ENCODE data around the gene NCEH1.

Gene NCEH1

GRCh38 chr3:172600644-172601065 lies 110.2 kb downstream of the NCEH1 start:
- Histone ChIP-seq H3K9me3 (ENCODE audit: insufficient read depth, low read depth, low read length) (no peaks in the 10 kb centered on the region), H3K4me3 (ENCODE audit: low read depth, low read length) (no peak overlapping the region), H3K14ac (ENCODE audit: low read length) (no peak overlapping the region), H2BK12ac (ENCODE audit: low read length) (no peak overlapping the region), H3K18ac (ENCODE audit: low read length) (no peak overlapping the region), H4K12ac (ENCODE audit: low read depth, low read length) (no peak overlapping the region), H2AFZ (ENCODE audit: insufficient read depth, low read length, poor library complexity) (no peak overlapping the region), H3K79me1 (ENCODE audit: low read length) (no peaks in the 10 kb centered on the region), H4K91ac (ENCODE audit: low read depth, low read length) (no peak overlapping the region), H4K8ac (ENCODE audit: low read depth, low read length) (no peak overlapping the region), H3K4me2 (ENCODE audit: low read length) (no peak overlapping the region), H3K23ac (ENCODE audit: low read length) (no peak overlapping the region), H2BK5ac (ENCODE audit: low read depth, low read length, poor library complexity) (no peak overlapping the region), H2BK120ac (ENCODE audit: insufficient read depth, low read length, poor library complexity) (no peak overlapping the region), H3K4ac (ENCODE audit: low read depth, low read length) (no peak overlapping the region), H2AK5ac (ENCODE audit: low read length) (no peak overlapping the region), H3K27me3 (ENCODE audit: insufficient read depth, low read length) (no peaks in the 10 kb centered on the region), H3K9ac (ENCODE audit: low read length) (no peak overlapping the region), H3K4me1 (ENCODE audit: control insufficient read depth in 1 of 2, insufficient read depth in 2 of 2, low read length in 2 of 2) (no peaks in the 10 kb centered on the region), H3K79me2 (ENCODE audit: control insufficient read depth, insufficient read depth, low read length, poor library complexity) (no peaks in the 10 kb centered on the region), H3K36me3 (ENCODE audit: control insufficient read depth in 1 of 2, insufficient read depth in 2 of 2, low read length in 2 of 2) (no peaks in the 10 kb centered on the region), H3K27ac (ENCODE audit: low read depth, low read length) (no peak overlapping the region)
- WGBS (ENCODE audit: extremely low coverage, insufficient coverage, insufficient read length): no CpG with 5 or more reads among the region's 3 CpGs
- DNase-seq: no peak

GRCh38 chr3:172598904-172599303 lies 112.0 kb downstream of the NCEH1 start:
- H2BK120ac ChIP-seq (ENCODE audit: insufficient read depth, low read length, poor library complexity): no peak overlapping the region
- WGBS (ENCODE audit: extremely low coverage, insufficient coverage, insufficient read length): no CpG with 5 or more reads among the region's 3 CpGs
- H2AK5ac ChIP-seq (ENCODE audit: low read length): no peak overlapping the region

GRCh38 chr3:172596394-172596706 lies 114.5 kb downstream of the NCEH1 start:
- Histone ChIP-seq H4K12ac (ENCODE audit: low read depth, low read length) (no peak overlapping the region), H3K4me3 (ENCODE audit: low read depth, low read length) (no peak overlapping the region), H2BK5ac (ENCODE audit: low read depth, low read length, poor library complexity) (no peak overlapping the region), H4K91ac (ENCODE audit: low read depth, low read length) (no peak overlapping the region), H3K18ac (ENCODE audit: low read length) (no peak overlapping the region), H2AK5ac (ENCODE audit: low read length) (no peak overlapping the region), H3K4me2 (ENCODE audit: low read length) (no peak overlapping the region), H2BK120ac (ENCODE audit: insufficient read depth, low read length, poor library complexity) (no peak overlapping the region), H2AFZ (ENCODE audit: insufficient read depth, low read length, poor library complexity) (no peak overlapping the region), H3K9me3 (ENCODE audit: insufficient read depth, low read depth, low read length) (no peaks in the 10 kb centered on the region), H2BK12ac (ENCODE audit: low read length) (no peak overlapping the region), H3K27ac (ENCODE audit: low read depth, low read length) (no peak overlapping the region), H3K36me3 (ENCODE audit: control insufficient read depth in 1 of 2, insufficient read depth in 2 of 2, low read length in 2 of 2) (no peaks in the 10 kb centered on the region), H3K4me1 (ENCODE audit: control insufficient read depth in 1 of 2, insufficient read depth in 2 of 2, low read length in 2 of 2) (no peaks in the 10 kb centered on the region), H3K4ac (ENCODE audit: low read depth, low read length) (no peak overlapping the region), H3K79me1 (ENCODE audit: low read length) (no peaks in the 10 kb centered on the region), H3K27me3 (ENCODE audit: insufficient read depth, low read length) (no peaks in the 10 kb centered on the region), H3K14ac (ENCODE audit: low read length) (no peak overlapping the region), H3K79me2 (ENCODE audit: control insufficient read depth, insufficient read depth, low read length, poor library complexity) (no peaks in the 10 kb centered on the region), H3K23ac (ENCODE audit: low read length) (no peak overlapping the region), H4K8ac (ENCODE audit: low read depth, low read length) (no peak overlapping the region), H3K9ac (ENCODE audit: low read length) (no peak overlapping the region)
- DNase-seq: no peak
- no CpG with 5 or more reads among the region's 2 CpGs for WGBS (ENCODE audit: extremely low coverage, insufficient coverage, insufficient read length)

More at GRCh38 chr3:172598904-172599303, 112.0 kb downstream of the NCEH1 start:
- DNase-seq: no peak
- Histone ChIP-seq H3K27me3 (ENCODE audit: insufficient read depth, low read length) (no peaks in the 10 kb centered on the region), H2BK5ac (ENCODE audit: low read depth, low read length, poor library complexity) (no peak overlapping the region), H4K8ac (ENCODE audit: low read depth, low read length) (no peak overlapping the region), H3K14ac (ENCODE audit: low read length) (no peak overlapping the region), H3K4ac (ENCODE audit: low read depth, low read length) (no peak overlapping the region), H2BK12ac (ENCODE audit: low read length) (no peak overlapping the region), H3K79me2 (ENCODE audit: control insufficient read depth, insufficient read depth, low read length, poor library complexity) (no peaks in the 10 kb centered on the region), H3K9ac (ENCODE audit: low read length) (no peak overlapping the region), H3K79me1 (ENCODE audit: low read length) (no peaks in the 10 kb centered on the region), H3K36me3 (ENCODE audit: control insufficient read depth in 1 of 2, insufficient read depth in 2 of 2, low read length in 2 of 2) (no peaks in the 10 kb centered on the region), H4K91ac (ENCODE audit: low read depth, low read length) (no peak overlapping the region), H3K9me3 (ENCODE audit: insufficient read depth, low read depth, low read length) (no peaks in the 10 kb centered on the region), H3K23ac (ENCODE audit: low read length) (no peak overlapping the region), H3K18ac (ENCODE audit: low read length) (no peak overlapping the region), H2AFZ (ENCODE audit: insufficient read depth, low read length, poor library complexity) (no peak overlapping the region), H3K4me1 (ENCODE audit: control insufficient read depth in 1 of 2, insufficient read depth in 2 of 2, low read length in 2 of 2) (no peaks in the 10 kb centered on the region), H4K12ac (ENCODE audit: low read depth, low read length) (no peak overlapping the region), H3K4me3 (ENCODE audit: low read depth, low read length) (no peak overlapping the region), H3K4me2 (ENCODE audit: low read length) (no peak overlapping the region), H3K27ac (ENCODE audit: low read depth, low read length) (no peak overlapping the region)

- H3K4me1 ChIP-seq (ENCODE audit: control insufficient read depth in 1 of 2, insufficient read depth in 2 of 2, low read length in 2 of 2): no peaks in the 10 kb centered on the region
- H3K27ac ChIP-seq (ENCODE audit: low read depth, low read length): no peak overlapping the region
- no peak overlapping the region for H3K23ac ChIP-seq (ENCODE audit: low read length)
- no peaks in the 10 kb centered on the region for H3K79me2 ChIP-seq (ENCODE audit: control insufficient read depth, insufficient read depth, low read length, poor library complexity)
- H3K4me3 ChIP-seq (ENCODE audit: low read depth, low read length): no peak overlapping the region
- H3K18ac ChIP-seq (ENCODE audit: low read length): no peak overlapping the region
- no peak overlapping the region for H2BK12ac ChIP-seq (ENCODE audit: low read length)
- H3K9me3 ChIP-seq (ENCODE audit: insufficient read depth, low read depth, low read length): no peaks in the 10 kb centered on the region
- no CpG with 5 or more reads among the region's 7 CpGs for WGBS (ENCODE audit: extremely low coverage, insufficient coverage, insufficient read length)
- no peak overlapping the region for H4K12ac ChIP-seq (ENCODE audit: low read depth, low read length)
- no peak overlapping the region for H3K9ac ChIP-seq (ENCODE audit: low read length)
- H2AK5ac ChIP-seq (ENCODE audit: low read length): no peak overlapping the region
- no peaks in the 10 kb centered on the region for H3K36me3 ChIP-seq (ENCODE audit: control insufficient read depth in 1 of 2, insufficient read depth in 2 of 2, low read length in 2 of 2)
- H3K4me2 ChIP-seq (ENCODE audit: low read length): no peak overlapping the region
- peak; percentile 44 to 82 for DNase-seq
- H2BK120ac ChIP-seq (ENCODE audit: insufficient read depth, low read length, poor library complexity): no peak overlapping the region
- H4K91ac ChIP-seq (ENCODE audit: low read depth, low read length): no peak overlapping the region
- H2AFZ ChIP-seq (ENCODE audit: insufficient read depth, low read length, poor library complexity): no peak overlapping the region
- no peaks in the 10 kb centered on the region for H3K79me1 ChIP-seq (ENCODE audit: low read length)
- H2BK5ac ChIP-seq (ENCODE audit: low read depth, low read length, poor library complexity): no peak overlapping the region
- no peak overlapping the region for H3K14ac ChIP-seq (ENCODE audit: low read length)
- no peak overlapping the region for H4K8ac ChIP-seq (ENCODE audit: low read depth, low read length)
- no peak overlapping the region for H3K4ac ChIP-seq (ENCODE audit: low read depth, low read length)
- no peaks in the 10 kb centered on the region for H3K27me3 ChIP-seq (ENCODE audit: insufficient read depth, low read length)
These were observed 115.0 kb downstream of the NCEH1 start for GRCh38 chr3:172595664-172596393.
